Measurements from ENCODE around the gene RIPPLY2. TPM values are rescaled to one million over a fixed set of nuclear protein-coding genes. Genes with fewer than 3 reads are reported as not detected.

Gene RIPPLY2
- total RNA-seq, 1 donor from 2014 or later: not detected

DNA sequence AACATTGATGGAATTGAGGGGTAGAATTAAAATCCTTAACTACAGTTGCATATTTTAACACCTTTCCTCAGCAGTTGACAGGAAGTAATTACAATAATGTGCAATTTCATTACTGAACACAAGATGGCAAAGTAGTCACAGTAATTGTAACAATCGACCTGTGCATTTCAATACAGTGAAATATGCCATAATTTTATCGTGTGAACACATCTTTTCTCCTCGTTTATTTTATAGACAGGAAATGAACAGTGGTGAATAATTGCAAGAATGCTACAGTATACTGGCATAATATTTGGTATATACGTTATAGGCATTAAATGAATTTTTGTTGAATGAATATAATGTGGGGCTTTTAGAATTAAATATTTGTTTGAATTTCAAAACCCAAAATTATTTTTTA, 31.4 kb downstream of the RIPPLY2 start:
- Mint-ChIP-seq H3K27ac (ENCODE audit: unreplicated experiment) (no peak overlapping the region), H3K4me3 (ENCODE audit: unreplicated experiment) (no peak overlapping the region), H3K36me3 (ENCODE audit: low read depth, unreplicated experiment) (no peaks in the 10 kb centered on the region), H3K9me3 (ENCODE audit: unreplicated experiment) (no peaks in the 10 kb centered on the region), H3K4me1 (ENCODE audit: unreplicated experiment) (no peaks in the 10 kb centered on the region), H3K27me3 (ENCODE audit: unreplicated experiment) (peaks cover 2% of the 10 kb centered on the region)
- DNase-seq (ENCODE audit: low spot score): no peak
- TF ChIP-seq, protein P1, sequence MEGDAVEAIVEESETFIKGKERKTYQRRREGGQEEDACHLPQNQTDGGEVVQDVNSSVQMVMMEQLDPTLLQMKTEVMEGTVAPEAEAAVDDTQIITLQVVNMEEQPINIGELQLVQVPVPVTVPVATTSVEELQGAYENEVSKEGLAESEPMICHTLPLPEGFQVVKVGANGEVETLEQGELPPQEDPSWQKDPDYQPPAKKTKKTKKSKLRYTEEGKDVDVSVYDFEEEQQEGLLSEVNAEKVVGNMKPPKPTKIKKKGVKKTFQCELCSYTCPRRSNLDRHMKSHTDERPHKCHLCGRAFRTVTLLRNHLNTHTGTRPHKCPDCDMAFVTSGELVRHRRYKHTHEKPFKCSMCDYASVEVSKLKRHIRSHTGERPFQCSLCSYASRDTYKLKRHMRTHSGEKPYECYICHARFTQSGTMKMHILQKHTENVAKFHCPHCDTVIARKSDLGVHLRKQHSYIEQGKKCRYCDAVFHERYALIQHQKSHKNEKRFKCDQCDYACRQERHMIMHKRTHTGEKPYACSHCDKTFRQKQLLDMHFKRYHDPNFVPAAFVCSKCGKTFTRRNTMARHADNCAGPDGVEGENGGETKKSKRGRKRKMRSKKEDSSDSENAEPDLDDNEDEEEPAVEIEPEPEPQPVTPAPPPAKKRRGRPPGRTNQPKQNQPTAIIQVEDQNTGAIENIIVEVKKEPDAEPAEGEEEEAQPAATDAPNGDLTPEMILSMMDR (IDR thresholded peaks at IDR 0.05; ENCODE audit: unreplicated experiment): peak; percentile 88

DNA sequence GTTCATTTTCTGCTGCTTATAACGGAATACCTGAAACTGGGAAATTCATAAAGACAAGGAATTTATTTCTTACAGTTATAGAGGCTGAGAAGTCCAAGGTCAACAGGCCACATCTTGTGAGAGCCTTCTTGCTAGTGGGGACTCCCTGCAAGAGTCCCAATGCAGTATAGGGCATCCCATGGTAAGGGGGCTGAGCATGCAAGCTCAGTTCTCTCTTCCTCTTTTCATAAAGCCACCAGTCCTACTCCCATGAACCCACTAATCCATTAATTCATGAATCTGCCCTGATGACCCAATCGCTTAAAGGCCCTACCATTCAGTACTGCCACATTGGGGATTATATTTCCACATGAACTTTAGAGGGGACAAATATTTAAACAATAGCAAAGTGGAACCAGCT, 32.8 kb downstream of the RIPPLY2 start:
- TF ChIP-seq, protein P1 (IDR thresholded peaks at IDR 0.05; ENCODE audit: unreplicated experiment): no peak
- Mint-ChIP-seq H3K27ac (ENCODE audit: unreplicated experiment) (no peak overlapping the region), H3K4me3 (ENCODE audit: unreplicated experiment) (no peak overlapping the region), H3K27me3 (ENCODE audit: unreplicated experiment) (no peaks in the 10 kb centered on the region), H3K9me3 (ENCODE audit: unreplicated experiment) (no peaks in the 10 kb centered on the region), H3K4me1 (ENCODE audit: unreplicated experiment) (no peaks in the 10 kb centered on the region), H3K36me3 (ENCODE audit: low read depth, unreplicated experiment) (no peaks in the 10 kb centered on the region)
- no peak for DNase-seq (ENCODE audit: low spot score)

DNA sequence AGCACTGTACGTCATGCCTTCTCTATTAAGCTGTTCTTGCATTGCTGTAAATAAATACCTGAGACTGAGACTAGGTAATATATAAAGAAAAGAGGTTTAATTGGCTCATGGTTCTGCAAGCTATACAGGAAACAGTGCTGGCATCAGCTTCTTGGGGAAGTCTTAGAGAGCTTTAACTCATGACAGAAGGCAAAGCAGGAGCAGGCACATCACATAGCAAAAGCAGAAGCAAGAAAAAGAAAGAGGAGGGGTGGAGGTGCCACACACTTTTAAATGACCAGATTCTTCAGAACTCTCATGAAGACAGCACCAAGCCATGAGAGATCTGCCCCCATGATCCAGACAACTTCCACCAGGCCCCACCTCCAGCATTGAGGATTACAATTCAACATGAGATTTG, 36.5 kb downstream of the RIPPLY2 start:
- H3K36me3 Mint-ChIP-seq (ENCODE audit: low read depth, unreplicated experiment): no peaks in the 10 kb centered on the region
- H3K9me3 Mint-ChIP-seq (ENCODE audit: unreplicated experiment): no peaks in the 10 kb centered on the region
- no peak overlapping the region for H3K4me3 Mint-ChIP-seq (ENCODE audit: unreplicated experiment)
- TF ChIP-seq, protein P1 (IDR thresholded peaks at IDR 0.05; ENCODE audit: unreplicated experiment): no peak
- no peaks in the 10 kb centered on the region for H3K4me1 Mint-ChIP-seq (ENCODE audit: unreplicated experiment)
- H3K27me3 Mint-ChIP-seq (ENCODE audit: unreplicated experiment): no peaks in the 10 kb centered on the region
- H3K27ac Mint-ChIP-seq (ENCODE audit: unreplicated experiment): no peak overlapping the region
- no peak for DNase-seq (ENCODE audit: low spot score)

DNA sequence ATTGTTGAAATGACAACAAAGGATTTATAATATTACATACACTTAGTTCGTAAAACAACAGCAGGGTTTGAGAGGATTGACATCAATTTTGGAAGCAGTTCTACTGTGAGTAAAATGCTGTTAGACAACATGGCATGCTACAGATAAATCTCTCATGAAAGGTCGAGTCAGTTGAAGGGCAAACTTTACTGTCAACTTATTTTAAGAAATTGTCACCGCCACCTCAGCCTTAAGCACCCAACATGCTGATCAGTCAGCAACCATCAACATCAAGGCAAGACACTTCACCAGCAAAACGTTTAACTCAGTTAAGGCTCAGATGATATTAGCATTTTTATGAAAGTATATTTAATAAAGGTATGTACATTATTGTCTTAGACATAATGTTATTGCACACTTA, 37.4 kb downstream of the RIPPLY2 start:
- H3K27ac Mint-ChIP-seq (ENCODE audit: unreplicated experiment): no peak overlapping the region
- TF ChIP-seq, protein P1 (IDR thresholded peaks at IDR 0.05; ENCODE audit: unreplicated experiment): no peak
- no peak for DNase-seq (ENCODE audit: low spot score)
- no peaks in the 10 kb centered on the region for H3K27me3 Mint-ChIP-seq (ENCODE audit: unreplicated experiment)
- H3K4me1 Mint-ChIP-seq (ENCODE audit: unreplicated experiment): no peaks in the 10 kb centered on the region
- no peaks in the 10 kb centered on the region for H3K9me3 Mint-ChIP-seq (ENCODE audit: unreplicated experiment)
- H3K4me3 Mint-ChIP-seq (ENCODE audit: unreplicated experiment): no peak overlapping the region
- H3K36me3 Mint-ChIP-seq (ENCODE audit: low read depth, unreplicated experiment): no peaks in the 10 kb centered on the region

DNA sequence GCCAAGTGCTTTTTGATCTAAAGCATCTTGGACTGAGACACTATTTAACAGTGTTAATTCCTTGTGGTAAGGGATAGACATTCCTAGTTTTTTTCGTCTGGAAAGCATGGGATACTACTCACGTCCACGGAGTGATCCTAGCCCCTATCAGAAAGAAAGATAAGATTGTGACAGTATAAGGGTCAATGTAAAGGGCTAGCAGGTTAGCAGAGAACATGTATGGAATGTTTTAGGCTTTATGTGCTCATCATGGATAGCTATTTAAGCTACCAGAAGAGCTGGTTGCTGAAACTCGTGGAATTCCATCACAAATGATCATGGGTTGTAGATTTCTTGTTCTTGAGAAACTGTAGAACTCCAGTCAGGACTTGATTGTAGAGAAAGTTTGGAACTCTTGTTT, 38.4 kb downstream of the RIPPLY2 start:
- Mint-ChIP-seq H3K4me3 (ENCODE audit: unreplicated experiment) (no peak overlapping the region), H3K36me3 (ENCODE audit: low read depth, unreplicated experiment) (no peaks in the 10 kb centered on the region), H3K27me3 (ENCODE audit: unreplicated experiment) (no peaks in the 10 kb centered on the region), H3K9me3 (ENCODE audit: unreplicated experiment) (no peaks in the 10 kb centered on the region), H3K27ac (ENCODE audit: unreplicated experiment) (no peak overlapping the region), H3K4me1 (ENCODE audit: unreplicated experiment) (no peaks in the 10 kb centered on the region)
- DNase-seq (ENCODE audit: low spot score): no peak
- TF ChIP-seq, protein P1 (IDR thresholded peaks at IDR 0.05; ENCODE audit: unreplicated experiment): no peak

Measured in endothelial cell (in vitro differentiated cells).